B cell (primary cell): ENCODE results near the gene PTPRN2.

ENCODE experiments used
- CTCF ChIP-seq: fragments of 200-600 bp; IDR thresholded peaks from one replicate; pipeline ENCODE4 v1.8.0; 2022; ENCODE audit warnings: antibody characterized with exemption, mild to moderate bottlenecking
- EZH2 ChIP-seq: IDR thresholded peaks from 2 replicates; pipeline ENCODE4 v1.6.1; 2012; ENCODE audit warnings: borderline replicate concordance, low read depth, mild to moderate bottlenecking, moderate library complexity, low read length; ENCODE audit not compliant: insufficient read depth, poor library complexity, severe bottlenecking

GRCh38 chr7:158491094-158491493 lies 96.5 kb downstream of the PTPRN2 start:
- TF ChIP-seq CTCF (no peak), EZH2 (no peak)
